Stimulated activated CD8-positive, alpha-beta memory T cell treated with anti-CD3 and anti-CD28 coated beads, Interleukin-15, amount 100 ng/mL, for 4 hours (primary cell): ENCODE measurements around the gene RNASE13.
"Not testable (repeated sequence)": the region's sequence is repeated elsewhere in the genome, so short reads cannot be mapped to it uniquely, and the experiment has no call there.

Source experiments
- DNase-seq, 2 donors: peaks; one replicate each; pipeline ENCODE4 v3.0.0-alpha.2; 2020; ENCODE audit warnings: low read depth in 2 of 2

RNASE13 gene

DNA sequence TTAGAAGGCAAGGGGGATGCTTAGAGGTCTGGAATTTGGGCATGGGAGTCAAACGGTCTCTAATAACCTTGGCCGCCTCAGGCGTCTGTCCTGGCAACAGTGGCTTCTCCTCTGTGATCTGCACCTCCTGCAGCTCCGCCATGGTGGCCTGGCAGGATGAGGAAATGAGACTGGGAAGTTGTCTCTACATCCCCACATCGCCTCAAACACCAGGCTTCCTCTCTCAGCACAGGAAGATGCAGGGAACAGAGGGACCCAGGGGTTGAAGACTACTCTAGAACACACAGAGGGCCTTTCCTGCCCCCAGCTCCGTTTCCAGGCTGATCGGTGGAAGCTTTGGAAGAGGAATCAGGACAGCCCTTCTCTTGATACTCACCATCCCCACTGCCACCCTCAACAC, 11.4 kb downstream of the RNASE13 start:
- DNase-seq = no peak

DNA sequence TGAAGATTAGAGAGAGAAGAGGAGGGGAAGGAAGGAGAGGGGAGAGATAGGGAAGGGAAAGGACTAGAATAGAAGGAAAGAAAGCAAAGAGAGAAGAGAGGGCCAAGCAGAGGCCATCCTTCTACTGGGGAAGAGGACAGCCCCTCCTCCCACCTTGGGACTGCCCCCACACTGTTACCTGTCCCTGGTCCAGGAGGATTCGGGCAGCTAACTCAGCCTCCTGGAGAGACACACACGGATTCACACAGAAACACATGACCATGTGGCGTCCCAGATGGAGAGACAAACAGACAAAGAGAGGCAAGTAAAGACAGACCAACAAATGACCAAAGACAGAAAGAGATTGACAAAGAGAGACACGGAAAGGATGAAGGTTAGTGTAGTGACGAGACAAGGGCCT, 11.9 kb downstream of the RNASE13 start:
- DNase-seq = no peak

DNA sequence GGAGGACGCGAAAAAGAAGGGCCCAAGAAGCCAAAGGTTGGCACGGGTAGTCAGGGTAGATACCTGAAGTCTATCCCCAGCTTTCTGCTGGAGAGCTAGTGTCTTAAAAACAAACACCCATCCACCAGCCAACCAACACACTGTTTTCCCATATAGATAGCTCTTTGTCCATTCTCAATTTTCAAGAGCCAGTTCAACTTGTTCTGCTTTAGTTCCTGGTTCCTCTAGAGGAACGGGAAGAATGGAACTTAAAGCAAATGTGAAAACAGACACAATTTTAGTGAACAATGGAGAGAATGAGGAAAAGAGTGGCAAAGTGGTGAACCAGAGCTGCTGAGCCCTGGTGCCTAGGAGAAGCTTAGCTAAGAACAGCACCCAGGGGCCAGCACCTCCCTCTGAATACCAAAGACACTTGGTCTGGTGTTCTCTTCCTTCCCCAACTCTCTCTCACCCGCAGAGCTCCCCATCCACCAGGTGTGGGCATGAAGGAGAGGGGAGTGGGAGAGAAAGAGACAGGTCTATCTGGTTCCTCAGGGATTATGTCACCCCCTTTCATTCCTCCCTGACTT, 13.5 kb downstream of the RNASE13 start:
- no peak for DNase-seq

DNA sequence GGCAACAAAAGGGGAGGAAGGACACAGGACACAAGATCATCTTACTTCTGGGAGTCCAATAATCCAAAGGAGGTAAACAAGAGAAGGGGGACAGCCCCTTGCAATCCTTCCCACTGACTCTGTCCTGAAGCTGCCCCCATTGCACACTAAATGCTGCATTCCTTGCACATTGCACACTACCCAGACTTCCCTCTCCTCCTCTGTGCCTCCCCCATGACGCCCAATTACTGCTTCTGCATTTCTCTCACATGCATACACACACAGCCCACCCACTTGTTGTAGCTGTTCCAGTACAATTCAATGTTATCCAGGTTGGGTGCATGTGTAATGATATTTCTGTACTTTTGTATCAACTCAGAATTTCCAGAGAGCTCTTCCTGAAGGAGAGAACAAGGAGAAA, 15.2 kb downstream of the RNASE13 start:
- no peak for DNase-seq

DNA sequence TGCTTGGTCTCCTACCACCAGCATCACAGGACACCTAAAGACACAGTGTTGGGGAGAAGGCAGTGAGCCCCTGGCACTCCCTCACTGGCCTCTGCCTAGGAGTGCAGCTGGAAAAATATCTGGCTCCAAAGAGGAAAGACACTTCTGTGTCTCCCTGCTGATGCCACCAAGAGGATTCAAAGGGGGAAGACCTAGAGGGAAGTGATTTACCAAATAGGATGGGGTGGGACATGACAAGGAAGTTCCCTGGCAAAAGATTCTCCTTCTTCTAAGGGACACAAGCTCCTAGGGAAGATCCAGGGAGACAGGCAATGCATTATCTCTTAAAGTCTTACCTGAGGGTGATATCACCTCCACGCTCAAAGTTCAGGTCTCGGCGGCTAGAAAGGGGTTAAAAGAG, 15.8 kb downstream of the RNASE13 start:
- no peak for DNase-seq

DNA sequence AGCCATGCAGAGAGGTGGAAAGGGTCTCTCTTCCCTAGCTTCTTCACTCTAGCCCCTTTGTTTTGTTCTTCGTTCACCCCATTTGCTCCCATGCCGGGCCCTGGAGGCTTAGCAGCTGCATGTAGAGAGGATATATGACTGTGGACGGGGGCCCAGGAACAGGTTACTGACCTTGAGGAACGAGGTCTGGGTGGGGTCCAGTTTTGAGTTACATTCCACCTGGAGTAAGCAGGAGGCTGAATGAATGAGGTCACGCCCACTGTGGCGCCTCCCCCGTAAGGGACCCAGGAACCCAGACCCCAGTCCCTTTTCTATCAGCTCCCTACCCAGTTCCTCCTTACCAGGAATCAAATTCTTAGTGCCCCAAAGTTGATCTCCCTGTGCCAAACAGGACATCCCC, 16.3 kb downstream of the RNASE13 start:
- DNase-seq = no peak

DNA sequence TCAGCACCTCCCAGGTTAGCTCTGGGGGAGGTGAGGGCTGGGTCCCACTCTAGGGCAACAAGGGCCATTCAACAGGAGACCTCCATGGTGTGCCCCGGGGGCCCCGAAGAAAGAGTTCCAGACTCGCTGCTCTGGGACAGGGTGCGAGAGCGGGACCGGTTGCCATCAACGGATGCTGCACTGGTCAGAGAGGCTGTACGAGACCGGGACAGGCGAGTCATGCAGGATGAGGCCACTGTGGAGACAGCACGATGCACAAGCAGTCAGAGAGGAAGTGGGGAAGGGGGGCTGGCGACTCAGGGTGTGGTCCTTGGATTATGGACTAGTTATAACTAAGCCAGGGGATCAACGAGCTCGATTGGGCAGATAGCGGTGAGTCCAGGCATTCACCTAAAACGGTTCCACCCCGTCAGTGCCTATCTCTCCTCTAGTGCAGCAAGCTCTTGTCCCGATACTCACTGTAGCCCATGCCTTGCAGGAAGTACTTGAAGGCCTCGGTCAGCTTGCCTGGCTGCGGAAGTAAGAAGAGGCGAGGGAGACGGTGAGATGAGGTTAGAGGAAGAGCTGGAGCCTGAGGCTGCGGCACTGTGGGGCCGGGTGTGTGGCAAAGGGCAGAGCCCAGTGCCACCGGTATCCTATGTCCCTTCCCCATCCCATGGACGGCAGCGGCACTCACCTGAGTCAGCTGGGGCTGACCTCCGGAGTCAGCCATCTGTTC, 16.9 kb downstream of the RNASE13 start:
- no peak for DNase-seq

DNA sequence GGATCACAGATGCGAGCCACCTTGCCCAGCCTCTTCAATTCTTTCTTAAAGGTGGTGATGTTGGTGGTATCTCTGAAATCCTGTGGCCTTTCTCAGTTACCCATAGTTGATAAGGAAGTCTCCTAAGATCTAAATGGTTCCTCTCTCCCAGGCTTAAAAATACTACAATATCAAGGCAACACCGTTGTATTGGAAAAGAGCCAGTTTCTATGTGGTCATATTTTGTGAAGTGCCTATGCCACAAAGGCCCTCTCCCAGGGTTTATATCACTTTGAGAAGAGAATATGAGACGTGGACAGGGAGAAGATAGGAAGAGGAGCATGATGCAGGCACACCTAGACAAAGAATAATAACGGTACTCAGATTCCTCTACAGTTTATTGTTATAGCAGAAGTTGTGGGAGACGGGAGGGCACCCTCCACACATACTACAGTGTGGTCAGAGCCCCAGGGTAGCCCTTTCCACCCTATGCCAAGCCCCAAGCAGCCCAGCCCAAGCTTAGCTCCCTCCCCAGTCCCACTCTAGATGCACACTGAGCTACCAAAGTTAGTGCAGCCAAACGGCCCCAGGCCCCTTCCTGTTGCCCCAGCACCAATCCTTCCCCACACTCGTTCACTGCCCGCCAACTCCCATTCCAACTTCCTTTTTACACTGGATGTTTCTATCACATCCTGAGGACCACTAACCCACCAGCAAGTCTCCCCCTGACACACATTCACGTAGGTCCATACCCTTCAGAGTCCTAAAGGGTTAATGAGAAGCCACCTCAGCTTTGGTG, 18.0 kb downstream of the RNASE13 start:
- no peak for DNase-seq

DNA sequence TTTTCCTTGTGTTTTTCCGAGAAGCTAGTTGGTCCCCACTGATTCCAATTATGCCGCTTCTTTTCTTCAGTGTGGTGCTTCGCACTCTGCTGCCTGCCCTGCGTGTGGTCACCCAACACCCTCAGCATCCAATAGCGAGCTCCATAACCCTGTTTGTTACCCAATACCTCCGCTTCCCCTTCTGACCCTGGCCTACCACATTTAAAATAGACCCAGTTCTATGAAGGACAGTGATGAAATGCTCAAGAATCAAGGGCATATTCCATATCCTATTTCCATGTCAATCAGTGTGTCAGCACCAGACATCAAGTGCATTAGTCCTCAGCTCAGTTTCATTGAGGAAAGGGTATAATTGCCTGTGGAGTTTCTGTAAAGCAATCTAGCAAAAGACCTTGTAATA, 19.3 kb downstream of the RNASE13 start:
- DNase-seq = no peak

DNA sequence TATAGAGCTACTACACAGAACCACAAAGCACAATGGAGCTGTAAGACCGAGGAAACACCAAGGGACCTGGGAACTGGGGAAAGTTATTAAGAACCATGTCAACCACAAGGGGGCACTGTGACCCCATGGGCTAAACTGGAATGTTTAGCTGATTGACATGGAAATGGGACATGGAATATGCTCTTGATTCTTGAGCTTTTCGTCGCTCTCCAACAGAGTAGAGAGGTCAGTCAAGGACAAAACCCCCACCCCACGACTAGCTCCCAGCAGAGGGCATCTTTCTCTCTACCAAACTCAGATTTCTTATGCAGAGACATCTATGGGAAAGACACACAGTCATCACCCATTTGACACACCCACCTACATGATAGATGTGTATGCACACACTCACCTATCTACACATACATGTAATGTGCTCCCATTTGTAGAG, 19.8 kb downstream of the RNASE13 start:
- peak; percentile 32 to 62 for DNase-seq

DNA sequence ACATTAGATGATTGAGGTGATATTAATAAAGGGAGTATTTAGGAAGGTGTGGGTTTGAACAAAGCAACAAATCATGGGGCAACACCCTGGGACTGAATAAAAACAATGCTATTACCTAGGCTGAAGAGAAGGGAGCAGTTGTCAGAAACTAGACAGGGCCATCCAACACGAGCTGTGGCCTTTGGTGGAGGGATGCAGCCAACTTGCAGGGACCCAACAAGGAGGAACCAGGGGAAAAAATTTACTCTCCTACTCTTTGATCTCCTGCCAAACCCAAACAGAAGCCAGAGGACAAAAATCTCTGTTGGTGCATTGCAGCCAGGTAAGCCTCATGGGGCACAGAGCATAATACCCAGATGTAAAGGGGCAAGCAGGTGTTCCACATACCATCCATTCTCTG, 23.5 kb downstream of the RNASE13 start:
- no peak for DNase-seq

DNA sequence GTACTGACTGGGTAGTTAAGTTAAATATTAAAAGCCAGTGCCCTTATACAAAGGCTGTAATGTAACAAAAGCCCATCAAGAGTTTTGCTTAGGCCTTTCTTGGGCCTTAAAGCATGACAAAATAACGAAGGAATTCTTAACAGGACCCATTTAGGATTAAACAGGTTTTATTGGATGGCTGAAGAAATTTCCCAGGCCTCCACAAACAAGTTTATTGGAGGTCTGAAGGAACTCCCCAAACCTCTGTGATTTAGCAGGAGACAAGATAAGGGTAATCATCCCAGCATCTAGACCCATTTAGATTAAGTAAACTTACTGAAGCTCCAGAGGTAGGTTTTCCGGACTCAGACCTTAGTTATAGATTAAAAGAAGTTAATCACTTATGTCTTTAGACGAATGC, 24.9 kb downstream of the RNASE13 start:
- DNase-seq = not testable (repeated sequence)

DNA sequence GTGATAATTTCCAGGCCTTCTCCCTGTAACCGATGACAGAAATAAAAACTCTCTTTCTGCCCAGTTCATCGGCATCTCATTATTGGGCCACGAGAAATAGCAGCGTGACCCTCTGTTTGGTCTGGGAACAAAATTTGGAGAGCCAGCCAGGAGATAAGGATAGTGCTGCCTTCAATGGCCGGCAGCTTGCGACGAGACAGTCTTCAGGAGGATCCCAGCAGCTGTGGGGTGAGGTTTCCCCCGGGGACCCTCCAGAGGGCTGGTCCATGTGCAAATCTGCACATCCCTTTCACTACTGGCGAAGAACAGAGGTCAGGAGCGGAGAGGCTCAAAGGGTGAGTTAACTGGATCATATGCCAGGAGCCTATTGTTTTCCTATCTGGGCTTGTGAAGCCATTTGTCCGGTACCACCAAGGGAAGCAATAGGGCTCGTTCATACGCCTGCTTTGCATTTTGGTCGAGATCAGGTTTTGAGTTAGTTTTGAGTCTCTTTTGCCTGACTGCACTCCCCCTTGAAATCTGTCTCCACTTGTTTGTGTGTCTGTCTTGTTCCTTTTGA, 30.7 kb downstream of the RNASE13 start:
- DNase-seq = no peak

DNA sequence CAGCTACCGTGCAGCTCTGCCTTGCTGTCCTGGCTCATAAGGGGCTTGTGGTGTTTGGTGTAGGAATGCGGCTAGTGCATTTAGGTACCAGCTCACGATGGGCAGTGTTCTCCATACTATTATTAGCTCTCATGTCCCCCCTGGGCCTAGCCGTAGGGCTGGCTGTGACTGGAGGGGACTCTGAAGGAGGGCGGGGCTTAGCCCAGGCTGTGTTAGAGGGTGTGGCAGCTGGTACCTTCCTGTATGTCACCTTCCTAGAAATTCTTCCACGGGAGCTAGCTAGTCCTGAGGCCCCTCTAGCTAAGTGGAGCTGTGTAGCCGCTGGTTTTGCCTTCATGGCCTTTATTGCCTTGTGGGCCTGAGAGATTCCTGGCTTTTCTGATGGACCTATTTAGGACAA, 33.4 kb downstream of the RNASE13 start:
- no peak for DNase-seq

DNA sequence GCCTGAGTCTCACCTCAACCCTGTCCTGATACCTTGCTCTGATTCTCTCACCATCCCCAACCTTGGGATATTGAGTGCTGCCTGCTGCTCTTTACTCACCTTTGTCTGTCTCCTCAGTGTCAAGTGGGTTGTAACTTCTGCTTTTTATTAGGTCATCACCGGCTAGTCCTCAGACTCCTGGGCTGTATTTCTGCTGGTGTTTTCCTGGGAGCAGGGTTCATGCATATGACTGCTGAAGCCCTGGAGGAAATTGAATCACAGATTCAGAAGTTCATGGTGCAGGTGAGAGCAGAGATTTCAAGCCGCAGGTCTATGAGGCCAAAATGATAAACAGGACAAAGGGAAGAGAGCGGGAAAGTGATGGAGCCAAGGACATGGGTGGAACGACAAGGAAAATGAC, 35.0 kb downstream of the RNASE13 start:
- no peak for DNase-seq

DNA sequence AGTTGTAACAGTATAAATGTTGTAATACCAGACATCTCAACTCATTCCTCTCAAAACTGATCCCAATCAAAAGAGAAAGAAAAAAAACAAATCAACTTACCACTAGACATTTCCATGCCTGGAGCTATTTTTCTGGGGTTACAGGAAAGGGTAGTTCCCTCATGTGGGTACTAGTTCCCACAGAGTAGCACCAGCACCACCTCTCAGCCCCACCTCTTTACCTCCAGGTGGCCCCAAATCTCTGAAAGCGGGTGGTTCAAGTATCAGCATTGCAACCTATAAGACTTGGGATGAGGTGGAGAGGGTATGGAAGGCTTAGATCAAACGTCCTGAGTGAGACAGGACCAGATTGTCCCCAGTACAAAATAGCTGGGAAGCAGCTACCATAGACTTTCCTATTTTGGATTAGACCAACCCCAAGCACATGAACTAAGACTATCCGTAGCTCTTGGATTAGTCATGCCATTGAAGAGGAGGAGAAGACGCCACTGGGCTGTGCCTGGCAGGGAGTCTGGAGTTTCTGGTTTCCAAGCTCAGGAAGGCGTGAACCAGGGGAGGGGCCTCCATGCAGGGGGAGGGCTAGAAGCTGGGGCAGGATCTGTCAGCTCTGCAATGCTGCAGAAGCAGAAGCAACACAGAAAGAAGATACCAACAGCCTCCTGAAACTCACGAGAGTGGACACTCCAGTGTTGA, 35.8 kb downstream of the RNASE13 start, which contains the start of gene SLC39A2:
Gene SLC39A2 (plus strand): TSS at position 620 of the 693 bp plus-strand sequence. CDS start 154 bp downstream, outside the sequence.
- DNase-seq = no peak

DNA sequence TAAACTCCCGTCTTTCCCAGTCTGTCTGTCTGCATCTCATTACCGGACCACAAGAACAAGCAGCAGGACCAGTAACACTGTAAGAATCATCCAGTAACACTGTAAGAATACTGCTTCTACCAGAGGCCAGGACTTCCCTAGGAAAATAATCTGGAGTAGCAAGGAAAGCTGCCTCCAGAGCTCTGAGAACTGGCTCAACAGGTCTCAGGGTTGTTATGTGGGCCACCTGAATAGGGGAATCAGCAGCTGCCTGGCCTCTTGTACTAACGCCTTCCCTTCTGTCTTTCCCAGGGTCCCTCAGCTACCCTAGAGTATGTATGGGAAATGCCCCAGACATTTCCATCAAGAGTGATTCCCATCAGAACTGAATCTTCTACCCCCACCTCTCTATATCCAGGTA, 36.5 kb downstream of the RNASE13 start:
- DNase-seq = no peak

DNA sequence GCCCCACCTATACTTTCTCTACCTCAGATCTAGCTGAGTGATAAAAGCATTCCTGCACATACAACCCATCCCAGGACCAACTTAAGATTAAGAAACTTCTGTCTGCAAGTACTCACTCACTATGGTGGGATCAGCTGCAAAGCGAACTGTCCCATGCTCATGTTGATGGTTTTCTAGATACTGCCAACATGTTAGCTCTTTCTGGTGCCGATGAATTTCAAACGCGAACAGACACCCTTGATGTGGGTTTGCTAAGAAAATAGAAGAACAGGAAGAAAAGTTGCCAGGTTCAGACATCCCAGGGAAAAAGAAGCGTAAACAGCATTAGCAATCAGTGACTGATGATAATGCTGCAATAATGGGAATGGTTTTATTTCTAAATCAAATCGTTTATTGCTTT, 37.0 kb downstream of the RNASE13 start:
- no peak for DNase-seq

DNA sequence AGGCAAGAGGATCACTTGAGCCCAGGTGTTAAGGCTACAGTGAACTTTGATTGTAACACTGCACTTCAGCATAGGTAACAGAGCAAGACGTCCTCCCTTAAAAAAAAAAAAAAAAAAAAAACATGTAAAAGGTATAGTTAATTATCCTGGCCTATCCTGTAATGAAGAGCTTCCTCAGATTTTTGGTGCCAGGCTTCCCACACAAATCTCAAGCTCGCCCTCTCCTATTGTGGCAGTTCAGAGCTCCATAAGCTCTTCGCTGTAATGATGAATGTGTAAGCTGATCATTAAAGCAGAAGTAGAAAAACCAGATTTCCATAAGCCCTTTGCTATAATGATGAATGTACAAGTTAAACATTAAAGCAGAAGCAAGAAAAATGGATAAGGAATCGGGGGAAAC, 37.5 kb downstream of the RNASE13 start:
- no peak for DNase-seq

DNA sequence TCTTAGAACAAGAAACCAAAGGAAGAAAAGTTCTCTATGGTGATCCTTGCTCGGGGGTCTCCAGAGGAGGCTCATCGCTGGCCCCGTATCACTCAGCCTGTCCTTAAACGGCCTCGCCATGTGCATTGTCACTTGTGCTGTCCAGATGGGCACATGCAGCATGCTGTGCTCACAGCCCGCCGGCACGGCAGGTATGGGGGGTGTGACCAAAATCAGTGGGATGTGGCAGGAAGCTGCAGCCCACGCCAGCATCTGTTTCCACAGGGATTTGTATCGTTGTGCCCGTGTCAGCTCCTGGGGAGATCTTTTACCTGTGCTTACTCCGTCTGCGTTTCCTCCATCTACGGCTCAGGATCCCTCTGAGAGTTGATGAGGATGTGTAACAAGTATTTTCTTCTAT, 38.1 kb downstream of the RNASE13 start:
- DNase-seq = no peak

DNA sequence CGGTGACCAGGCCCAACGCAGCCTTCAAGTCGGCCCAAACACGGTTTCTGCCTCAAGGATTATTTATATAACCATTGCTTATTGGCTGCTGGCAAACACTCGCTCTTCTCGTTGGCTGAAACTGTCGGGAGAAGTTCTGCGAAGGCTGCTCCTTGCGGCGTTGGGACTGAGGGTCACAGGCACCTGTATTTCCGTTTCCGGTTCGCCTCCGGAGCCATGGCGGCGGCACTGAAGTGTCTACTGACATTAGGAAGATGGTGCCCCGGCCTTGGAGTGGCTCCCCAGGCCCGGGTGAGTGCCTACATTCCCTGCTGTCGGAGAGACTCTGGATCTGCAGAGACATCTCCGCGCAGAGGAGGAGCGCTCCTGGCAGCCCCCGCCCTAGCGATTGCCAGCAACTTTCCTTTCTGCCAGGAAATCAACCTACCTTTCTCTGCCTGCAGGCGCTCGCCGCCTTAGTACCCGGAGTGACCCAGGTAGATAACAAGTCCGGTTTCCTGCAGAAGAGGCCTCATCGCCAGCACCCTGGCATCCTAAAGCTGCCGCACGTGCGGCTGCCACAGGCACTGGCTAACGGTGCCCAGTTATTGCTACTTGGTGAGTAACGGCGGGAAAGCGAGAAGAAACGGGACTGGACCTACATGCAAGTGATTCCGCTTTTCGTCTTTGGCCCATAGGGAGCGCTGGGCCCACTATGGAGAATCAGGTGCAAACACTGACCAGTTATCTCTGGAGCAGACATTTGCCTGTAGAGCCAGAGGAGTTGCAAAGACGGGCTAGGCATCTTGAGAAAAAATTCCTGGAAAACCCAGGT, 44.6 kb downstream of the RNASE13 start, which contains the start of gene METTL17:
Gene METTL17 (plus strand): TSS at position 194 of the 814 bp plus-strand sequence. CDS start 23 bp downstream, at position 217.
- peak; percentile 67 to 72 for DNase-seq
